ENCODE data around the gene NFIX.

The NFIX gene

GRCh38 chr19:13134626-13135025 is 139.4 kb downstream of the NFIX start:
- DNase-seq = no peak

DNA sequence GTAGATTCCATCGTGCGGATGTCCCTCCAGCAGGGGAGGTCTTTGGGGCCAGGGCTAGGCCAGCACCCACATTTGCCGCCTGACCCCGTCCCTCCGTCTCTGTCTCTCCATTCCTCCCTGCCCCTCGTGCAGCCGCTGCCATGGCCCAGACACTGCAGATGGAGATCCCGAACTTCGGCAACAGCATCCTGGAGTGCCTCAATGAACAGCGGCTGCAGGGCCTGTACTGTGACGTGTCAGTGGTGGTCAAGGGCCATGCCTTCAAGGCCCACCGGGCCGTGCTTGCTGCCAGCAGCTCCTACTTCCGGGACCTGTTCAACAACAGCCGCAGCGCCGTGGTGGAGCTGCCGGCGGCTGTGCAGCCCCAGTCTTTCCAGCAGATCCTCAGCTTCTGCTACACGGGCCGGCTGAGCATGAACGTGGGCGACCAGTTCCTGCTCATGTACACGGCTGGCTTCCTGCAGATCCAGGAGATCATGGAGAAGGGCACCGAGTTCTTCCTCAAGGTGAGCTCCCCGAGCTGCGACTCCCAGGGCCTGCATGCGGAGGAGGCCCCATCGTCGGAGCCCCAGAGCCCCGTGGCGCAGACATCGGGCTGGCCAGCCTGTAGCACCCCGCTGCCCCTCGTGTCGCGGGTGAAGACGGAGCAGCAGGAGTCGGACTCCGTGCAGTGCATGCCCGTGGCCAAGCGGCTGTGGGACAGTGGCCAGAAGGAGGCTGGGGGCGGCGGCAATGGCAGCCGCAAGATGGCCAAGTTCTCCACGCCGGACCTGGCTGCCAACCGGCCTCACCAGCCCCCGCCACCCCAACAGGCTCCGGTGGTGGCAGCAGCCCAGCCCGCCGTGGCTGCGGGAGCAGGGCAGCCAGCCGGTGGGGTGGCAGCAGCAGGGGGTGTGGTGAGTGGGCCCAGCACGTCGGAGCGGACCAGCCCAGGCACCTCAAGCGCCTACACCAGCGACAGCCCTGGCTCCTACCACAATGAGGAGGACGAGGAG is 140.1 kb downstream of the NFIX start:
- no peak for DNase-seq

DNA sequence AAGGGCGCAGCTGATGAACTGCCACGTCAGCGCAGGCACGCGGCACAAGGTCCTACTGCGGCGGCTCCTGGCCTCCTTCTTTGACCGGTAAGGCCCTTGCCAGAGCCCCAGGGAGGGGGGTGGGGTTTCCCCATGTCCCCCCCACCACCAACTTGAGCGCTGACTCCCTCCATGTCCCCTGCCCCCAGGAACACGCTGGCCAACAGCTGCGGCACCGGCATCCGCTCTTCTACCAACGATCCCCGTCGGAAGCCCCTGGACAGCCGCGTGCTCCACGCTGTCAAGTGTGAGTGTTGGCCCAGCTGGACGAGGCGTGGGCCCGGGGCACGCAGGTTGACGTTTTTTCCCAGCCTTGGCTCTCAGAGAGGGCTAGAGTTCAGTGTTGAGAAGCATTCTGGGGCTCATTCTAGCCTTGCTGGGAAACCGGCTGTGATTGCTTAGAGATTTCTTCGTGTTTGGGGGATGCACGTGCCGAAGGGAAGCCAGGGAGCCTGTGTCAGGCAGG is 142.1 kb downstream of the NFIX start:
- no peak for DNase-seq

GRCh38 chr19:13138171-13138915 is 143.1 kb downstream of the NFIX start:
- DNase-seq = no peak

- no peak for DNase-seq
Measured at GRCh38 chr19:13138916-13139198, 143.6 kb downstream of the NFIX start.

GRCh38 chr19:13139633-13140311 is 144.5 kb downstream of the NFIX start:
- DNase-seq = no peak

- DNase-seq = peak; percentile 23
Measured at GRCh38 chr19:13146763-13147563, 151.7 kb downstream of the NFIX start.

Measured in HCEC 1CT (cell line).